MM.1S (cell line): Measurements from ENCODE around the gene BLOC1S4.

ENCODE experiments used
- CTCF ChIP-seq: fragments of 300-600 bp; sonication (generic); IDR thresholded peaks from 2 replicates; pipeline ENCODE4 v1.5.1; 2016; ENCODE audit warnings: antibody characterized with exemption, low read length, mixed read lengths
- EZH2phosphoT487 ChIP-seq: fragments of 300-600 bp; sonication (generic); IDR thresholded peaks from 2 replicates; pipeline ENCODE4 v1.6.1; 2018; ENCODE audit warnings: antibody characterized with exemption, low read length

- TF ChIP-seq EZH2phosphoT487: no peak
- TF ChIP-seq CTCF: no peak
Measured at GRCh38 chr4:6716018-6716911, at the start of gene BLOC1S4.
